NCI-H1694 treated with DMSO at 0.1 percent for 48 hours (cell line): ENCODE data around the gene TBC1D9B.

Source experiments
- DNase-seq: peaks from one replicate; lab custom pipeline; 2025; lab: John Stamatoyannopoulos, UW

Gene TBC1D9B

GRCh38 chr5:179820483-179821297 lies 87.0 kb downstream of the TBC1D9B start, which contains the start of gene SQSTM1:
TSS of gene SQSTM1 (plus strand) at chr5:179820905. CDS start at chr5:179820937, 32 bp downstream.
- DNase-seq, result no peak

- no peak for DNase-seq
Measured at GRCh38 chr5:179820127-179820482, 87.6 kb downstream of the TBC1D9B start.

GRCh38 chr5:179819296-179820126 lies 88.2 kb downstream of the TBC1D9B start:
- no peak for DNase-seq

- DNase-seq, result no peak
Measured at GRCh38 chr5:179818746-179819295, 88.9 kb downstream of the TBC1D9B start.

GRCh38 chr5:179817890-179818745 lies 89.6 kb downstream of the TBC1D9B start:
- no peak for DNase-seq

- DNase-seq, result no peak
Measured at GRCh38 chr5:179817470-179817840, 90.2 kb downstream of the TBC1D9B start.

GRCh38 chr5:179816796-179817469 lies 90.8 kb downstream of the TBC1D9B start:
- DNase-seq, result no peak

GRCh38 chr5:179816401-179816795 lies 91.3 kb downstream of the TBC1D9B start:
- DNase-seq, result no peak

- no peak for DNase-seq
Measured at GRCh38 chr5:179815491-179816249, 92.0 kb downstream of the TBC1D9B start.

- DNase-seq, result no peak
Measured at GRCh38 chr5:179814090-179814489, 93.6 kb downstream of the TBC1D9B start.

- no peak for DNase-seq
Measured at GRCh38 chr5:179812997-179813607, 94.6 kb downstream of the TBC1D9B start.

GRCh38 chr5:179812135-179812825 lies 95.4 kb downstream of the TBC1D9B start:
- no peak for DNase-seq
